DND-41 (cell line): Measurements from ENCODE around the gene MTSS2.

Experiments
- CTCF ChIP-seq: IDR thresholded peaks from 2 replicates; pipeline ENCODE4 v1.5.1; 2012; ENCODE audit warnings: borderline replicate concordance, low read length, moderate library complexity, mild to moderate bottlenecking; ENCODE audit not compliant: poor library complexity, severe bottlenecking; ENCODE audit errors: extremely low read depth
- EZH2 ChIP-seq: IDR thresholded peaks from 3 replicates; pipeline ENCODE4 v1.6.1; 2012; ENCODE audit warnings: borderline replicate concordance, low read depth, mild to moderate bottlenecking, moderate library complexity, low read length, inconsistent platforms; ENCODE audit not compliant: severe bottlenecking

DNA sequence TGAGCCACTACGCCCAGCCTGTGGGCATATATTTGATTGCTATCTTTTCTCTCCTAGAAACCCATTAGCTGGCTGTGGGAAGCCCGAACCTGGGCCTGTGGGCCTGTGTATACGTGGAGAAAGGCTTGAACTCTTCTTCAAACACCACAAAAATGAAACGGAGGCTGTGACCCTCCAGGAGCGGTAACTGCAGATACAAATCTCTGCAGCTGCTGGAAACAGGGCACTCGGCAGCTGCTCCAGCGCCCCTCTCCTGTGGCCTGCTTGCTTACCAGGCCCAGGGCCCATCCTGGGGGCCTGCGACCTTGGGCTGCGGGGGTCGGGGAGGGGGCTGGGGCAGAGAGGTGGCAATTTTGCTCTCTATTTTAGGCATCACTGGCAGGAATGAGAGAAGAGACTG, 28.0 kb upstream of the MTSS2 start:
- TF ChIP-seq CTCF = no peak
- no peak for TF ChIP-seq EZH2
